ENCODE data around the gene GMPPA.

- no peak for TF ChIP-seq GATA2 (IDR thresholded peaks at IDR 0.05; ENCODE audit: low read depth, low read length)
- TF ChIP-seq GATA3 (IDR thresholded peaks at IDR 0.05; ENCODE audit: low read depth, low read length) = no peak
Observed at GRCh38 chr2:219480004-219480403, 18.7 kb upstream of the GMPPA start.

Data from SH-SY5Y (cell line).